ENCODE measurements around the gene FIGLA.
"Not testable (repeated sequence)": the region's sequence is repeated elsewhere in the genome, so short reads cannot be mapped to it uniquely, and the experiment has no call there.

Gene FIGLA

GRCh38 chr2:70746094-70746974 lies 44.1 kb downstream of the FIGLA start:
- DNase-seq (ENCODE audit: low spot score), result no peak

- no peak for DNase-seq (ENCODE audit: low spot score)
These were observed 45.1 kb downstream of the FIGLA start for GRCh38 chr2:70745276-70745825.

GRCh38 chr2:70744397-70744796 lies 46.0 kb downstream of the FIGLA start:
- DNase-seq (ENCODE audit: low spot score), result no peak

- no peak for DNase-seq (ENCODE audit: low spot score)
These were observed 46.8 kb downstream of the FIGLA start for GRCh38 chr2:70743677-70744076.

- no peak for DNase-seq (ENCODE audit: low spot score)
These were observed 47.4 kb downstream of the FIGLA start for GRCh38 chr2:70743068-70743467.

- not testable (repeated sequence) for DNase-seq (ENCODE audit: low spot score)
These were observed 51.0 kb downstream of the FIGLA start for GRCh38 chr2:70739492-70739891.

- no peak for DNase-seq (ENCODE audit: low spot score)
These were observed 52.3 kb downstream of the FIGLA start for GRCh38 chr2:70738159-70738558.

GRCh38 chr2:70735071-70735470 lies 55.4 kb downstream of the FIGLA start:
- DNase-seq (ENCODE audit: low spot score), result no peak

- no peak for DNase-seq (ENCODE audit: low spot score)
These were observed 56.7 kb downstream of the FIGLA start for GRCh38 chr2:70733646-70734180.

GRCh38 chr2:70732766-70733645 lies 57.4 kb downstream of the FIGLA start:
- no peak for DNase-seq (ENCODE audit: low spot score)

GRCh38 chr2:70730730-70731129 lies 59.7 kb downstream of the FIGLA start:
- no peak for DNase-seq (ENCODE audit: low spot score)

- no peak for DNase-seq (ENCODE audit: low spot score)
These were observed 60.8 kb downstream of the FIGLA start for GRCh38 chr2:70729647-70730046.

GRCh38 chr2:70728128-70728527 lies 62.3 kb downstream of the FIGLA start:
- DNase-seq (ENCODE audit: low spot score), result no peak
